Breast epithelium (tissue), 4 donors: ENCODE data around the gene IL13RA2. TPM values are rescaled to one million over a fixed set of nuclear protein-coding genes. Genes with fewer than 3 reads are reported as not detected.

Experiments used
- DNase-seq, 2 donors: peaks; one replicate each; pipeline ENCODE4 v3.0.0-alpha.2; 2019; ENCODE audit warnings: low spot score in 2 of 2
- H3K27ac ChIP-seq, 2 donors: fragments of 200-600 bp; sonication (generic) in 1 of 2; one replicate each; pipeline ENCODE4 v1.5.1; 2016 to 2019; ENCODE audit warnings: mild to moderate bottlenecking in 1 of 2
- H3K27me3 ChIP-seq, 2 donors: fragments of 200-600 bp; sonication (generic) in 1 of 2; one replicate each; pipeline versions ENCODE4 v1.5.1 to v1.6.0; 2017 to 2019; ENCODE audit warnings: control low read depth in 1 of 2, mild to moderate bottlenecking in 1 of 2
- H3K36me3 ChIP-seq: fragments of 200-600 bp; one replicate; pipeline ENCODE4 v1.5.1; 2019
- H3K4me1 ChIP-seq, 2 donors: fragments of 200-600 bp; sonication (generic); one replicate each; pipeline ENCODE4 v1.5.1; 2016 to 2019; ENCODE audit warnings: control low read depth in 1 of 2
- H3K4me3 ChIP-seq, 3 donors: fragments of 200-600 bp; sonication (generic); 1 replicate in 2 of 3; 2 replicates in 1 of 3; pipeline ENCODE4 v1.5.1; 2016 to 2019; ENCODE audit warnings: mild to moderate bottlenecking in 3 of 3, moderate library complexity in 2 of 3
- H3K9me3 ChIP-seq, 2 donors: fragments of 200-600 bp; sonication (generic) in 1 of 2; one replicate each; pipeline ENCODE4 v1.5.1; 2016 to 2019; ENCODE audit warnings: control low read depth in 1 of 2
- POLR2A ChIP-seq: fragments of 450-650 bp; IDR thresholded peaks from one replicate; pipeline ENCODE4 v1.6.1; 2016; ENCODE audit warnings: antibody characterized with exemption, mild to moderate bottlenecking, moderate library complexity
- POLR2AphosphoS5 ChIP-seq, 3 donors: sonication (generic); formaldehyde crosslinking; IDR thresholded peaks; one replicate each; pipeline ENCODE4 v1.6.1; 2017; ENCODE audit warnings: antibody characterized with exemption in 3 of 3
- intact Hi-C: fragments of 100-400 bp; cut with DNase I; formaldehyde crosslinking; loops from one replicate; pipeline ENCODE4 v1.15.1; 2023; ENCODE audit warnings: low total_unique reads
- total RNA-seq, 3 donors: library from RNA; depleted of rRNA; stranded (reverse); fragments of >200 nt; gene quantifications; one replicate each; pipeline ENCODE4 v1.1.0, GENCODE V29; 2016
- TF ChIP-seq, protein P1 (sequence below), 3 donors: fragments of 450-650 bp; IDR thresholded peaks; one replicate each; pipeline ENCODE4 v1.5.1; 2016 to 2017; ENCODE audit warnings: antibody characterized with exemption in 3 of 3, mild to moderate bottlenecking in 3 of 3, moderate library complexity in 3 of 3

The IL13RA2 gene
- total RNA-seq, 3 donors from 2014 or later: 0.32 to 0.88 TPM; not detected in 1

DNA sequence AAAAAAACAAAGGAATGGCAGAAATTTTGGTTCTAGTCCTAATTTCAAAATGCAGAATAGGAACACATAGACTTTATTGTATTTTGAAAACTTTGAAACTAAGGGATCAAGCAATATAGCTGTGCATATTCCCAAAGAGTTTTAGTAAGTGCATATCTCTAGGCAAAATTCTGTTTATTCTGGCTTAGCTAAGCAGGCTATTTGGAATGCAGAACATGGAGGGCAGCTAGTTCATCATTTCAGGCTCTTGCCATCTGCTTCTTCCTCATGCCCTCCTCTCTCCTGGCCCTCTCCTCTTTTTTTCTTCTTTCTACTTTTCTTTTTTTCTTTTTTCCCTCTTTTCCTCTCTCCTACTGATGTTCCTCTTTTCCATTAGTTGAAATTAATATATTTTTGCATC is 12.0 kb upstream of the IL13RA2 start:
- no peak for DNase-seq
- no peaks in the 10 kb centered on the region for H3K36me3 ChIP-seq
- H3K27me3 ChIP-seq: peaks cover 0 to 20% of the 10 kb centered on the region in 2 donors
- H3K4me3 ChIP-seq: no peak overlapping the region
- H3K9me3 ChIP-seq: no peaks in the 10 kb centered on the region
- TF ChIP-seq, protein P1, sequence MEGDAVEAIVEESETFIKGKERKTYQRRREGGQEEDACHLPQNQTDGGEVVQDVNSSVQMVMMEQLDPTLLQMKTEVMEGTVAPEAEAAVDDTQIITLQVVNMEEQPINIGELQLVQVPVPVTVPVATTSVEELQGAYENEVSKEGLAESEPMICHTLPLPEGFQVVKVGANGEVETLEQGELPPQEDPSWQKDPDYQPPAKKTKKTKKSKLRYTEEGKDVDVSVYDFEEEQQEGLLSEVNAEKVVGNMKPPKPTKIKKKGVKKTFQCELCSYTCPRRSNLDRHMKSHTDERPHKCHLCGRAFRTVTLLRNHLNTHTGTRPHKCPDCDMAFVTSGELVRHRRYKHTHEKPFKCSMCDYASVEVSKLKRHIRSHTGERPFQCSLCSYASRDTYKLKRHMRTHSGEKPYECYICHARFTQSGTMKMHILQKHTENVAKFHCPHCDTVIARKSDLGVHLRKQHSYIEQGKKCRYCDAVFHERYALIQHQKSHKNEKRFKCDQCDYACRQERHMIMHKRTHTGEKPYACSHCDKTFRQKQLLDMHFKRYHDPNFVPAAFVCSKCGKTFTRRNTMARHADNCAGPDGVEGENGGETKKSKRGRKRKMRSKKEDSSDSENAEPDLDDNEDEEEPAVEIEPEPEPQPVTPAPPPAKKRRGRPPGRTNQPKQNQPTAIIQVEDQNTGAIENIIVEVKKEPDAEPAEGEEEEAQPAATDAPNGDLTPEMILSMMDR (IDR thresholded peaks at IDR 0.05): no peak
- TF ChIP-seq POLR2AphosphoS5 (IDR thresholded peaks at IDR 0.05): no peak
- no peak for TF ChIP-seq POLR2A
- H3K27ac ChIP-seq: no peak overlapping the region
- intact Hi-C loops: no loop called here
- H3K4me1 ChIP-seq: no peaks in the 10 kb centered on the region

DNA sequence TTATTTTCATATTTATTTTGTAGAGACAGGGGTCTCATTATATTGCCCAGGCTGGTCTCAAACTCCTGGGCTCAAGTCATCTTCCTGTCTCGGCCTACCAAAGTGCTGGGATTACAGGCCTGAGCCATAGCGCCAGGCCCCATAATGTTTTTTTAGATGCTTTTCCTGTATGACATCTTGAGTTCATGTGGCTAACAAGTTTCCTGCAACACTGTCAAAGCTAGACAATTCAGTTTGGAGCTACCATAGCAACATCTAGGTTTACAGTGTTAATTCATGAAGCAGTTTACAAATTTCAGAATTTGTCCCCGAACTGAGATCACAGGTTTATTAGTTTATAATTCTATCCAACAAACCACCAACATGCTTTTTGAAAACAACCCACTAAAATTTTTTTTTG is 6.4 kb upstream of the IL13RA2 start:
- Histone ChIP-seq H3K27ac (no peak overlapping the region), H3K36me3 (no peaks in the 10 kb centered on the region), H3K4me3 (no peak overlapping the region), H3K9me3 (no peaks in the 10 kb centered on the region), H3K27me3 (peaks cover 0 to 15% of the 10 kb centered on the region in 2 donors), H3K4me1 (no peaks in the 10 kb centered on the region)
- no peak for TF ChIP-seq POLR2A
- no peak for TF ChIP-seq POLR2AphosphoS5 (IDR thresholded peaks at IDR 0.05)
- TF ChIP-seq, protein P1 (IDR thresholded peaks at IDR 0.05): no peak
- intact Hi-C loops: no loop called here
- DNase-seq: no peak

DNA sequence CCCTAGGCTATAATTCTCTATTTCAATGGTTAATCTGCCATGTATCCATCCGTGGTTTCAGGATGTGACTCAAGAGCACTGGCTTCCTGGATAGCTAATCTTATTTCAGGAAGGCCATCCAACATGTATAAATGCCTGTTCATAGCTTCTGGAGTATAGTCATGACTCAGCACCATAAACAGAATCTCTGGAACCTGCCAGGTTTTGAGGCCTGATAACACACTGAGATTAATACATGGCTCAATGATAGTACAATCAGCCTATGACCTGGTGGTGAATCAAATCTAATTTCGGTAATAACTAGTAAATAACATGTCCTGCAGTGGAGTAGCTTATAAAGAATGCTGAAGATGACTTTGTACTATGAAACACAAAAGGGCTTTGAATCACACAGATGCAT is 5.7 kb upstream of the IL13RA2 start:
- DNase-seq: no peak
- TF ChIP-seq, protein P1 (IDR thresholded peaks at IDR 0.05): no peak
- TF ChIP-seq POLR2A (no peak), POLR2AphosphoS5 (IDR thresholded peaks at IDR 0.05) (no peak)
- peaks cover 0 to 22% of the 10 kb centered on the region in 2 donors for H3K27me3 ChIP-seq
- no peak overlapping the region for H3K4me3 ChIP-seq
- no peak overlapping the region for H3K27ac ChIP-seq
- H3K4me1 ChIP-seq: no peaks in the 10 kb centered on the region
- H3K36me3 ChIP-seq: no peaks in the 10 kb centered on the region
- no peaks in the 10 kb centered on the region for H3K9me3 ChIP-seq
- intact Hi-C loops: no loop called here

DNA sequence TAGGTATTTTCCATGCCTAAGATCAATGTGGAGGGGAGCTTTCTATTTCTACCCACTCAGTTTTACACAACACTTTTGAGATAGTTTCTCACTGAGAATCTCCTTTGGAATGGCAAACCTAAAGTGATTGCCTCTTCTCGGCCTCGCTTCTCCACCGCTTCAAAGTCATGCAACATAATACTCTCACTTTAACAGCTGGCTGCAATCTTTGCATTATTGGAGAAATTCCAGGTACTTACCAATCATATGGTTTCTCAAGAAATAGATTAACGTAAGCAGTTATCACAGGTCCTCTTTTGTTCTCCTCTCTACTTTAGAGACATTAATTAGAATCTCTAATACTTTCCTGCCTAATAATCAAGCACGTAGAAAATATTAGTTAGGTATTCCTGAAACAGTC is 3.7 kb upstream of the IL13RA2 start:
- H3K27ac ChIP-seq: no peak overlapping the region
- intact Hi-C loops: no loop called here
- no peak for TF ChIP-seq POLR2A
- TF ChIP-seq, protein P1 (IDR thresholded peaks at IDR 0.05): no peak
- no peak for TF ChIP-seq POLR2AphosphoS5 (IDR thresholded peaks at IDR 0.05)

DNA sequence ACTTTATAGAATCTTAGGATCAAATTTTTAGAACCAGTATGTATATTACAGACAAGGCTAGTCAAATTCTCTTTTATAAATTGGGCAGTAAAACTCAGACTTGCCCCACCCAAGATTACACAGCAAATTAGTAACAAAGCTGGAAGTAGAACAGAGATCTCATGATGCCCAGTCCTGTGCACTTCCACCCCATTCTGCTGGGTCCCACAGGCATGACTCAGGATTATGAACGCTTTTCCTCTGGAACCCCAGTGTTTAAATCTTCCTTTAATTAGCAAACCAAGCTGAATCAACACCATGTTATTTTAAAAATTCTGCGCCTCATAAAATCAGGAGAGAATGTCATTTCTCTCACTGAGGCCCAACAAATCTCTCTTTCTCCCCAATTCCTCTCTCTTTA is 1.5 kb upstream of the IL13RA2 start:
- no peaks in the 10 kb centered on the region for H3K9me3 ChIP-seq
- no peak for DNase-seq
- no peaks in the 10 kb centered on the region for H3K36me3 ChIP-seq
- H3K4me1 ChIP-seq: no peaks in the 10 kb centered on the region
- intact Hi-C loops: no loop called here
- H3K27me3 ChIP-seq: peaks cover 0 to 45% of the 10 kb centered on the region in 2 donors
- H3K4me3 ChIP-seq: no peak overlapping the region
- TF ChIP-seq, protein P1 (IDR thresholded peaks at IDR 0.05): no peak
- TF ChIP-seq POLR2AphosphoS5 (IDR thresholded peaks at IDR 0.05) (no peak), POLR2A (no peak)
- H3K27ac ChIP-seq: no peak overlapping the region

More for the DNA sequence above, 3.7 kb upstream of the IL13RA2 start:
- no peak for DNase-seq
- H3K9me3 ChIP-seq: no peaks in the 10 kb centered on the region
- H3K27me3 ChIP-seq: peaks cover 0 to 29% of the 10 kb centered on the region in 2 donors
- no peaks in the 10 kb centered on the region for H3K4me1 ChIP-seq
- no peak overlapping the region for H3K4me3 ChIP-seq
- H3K36me3 ChIP-seq: no peaks in the 10 kb centered on the region
